WERI-Rb-1 (cell line): Measurements from ENCODE around the gene ACIN1.
"Not testable (repeated sequence)": the region's sequence is repeated elsewhere in the genome, so short reads cannot be mapped to it uniquely, and the experiment has no call there.

ENCODE experiments used
- DNase-seq: peaks from one replicate; pipeline ENCODE4 v3.0.0-alpha.2; 2020
- H3K27ac ChIP-seq: fragments of 250-450 bp; sonication (Bioruptor Pico); 2 replicates; pipeline ENCODE4 v1.5.1; 2020; ENCODE audit warnings: mild to moderate bottlenecking, moderate library complexity
- H3K27me3 ChIP-seq: fragments of 250-450 bp; sonication (Bioruptor Pico); 2 replicates; pipeline ENCODE4 v1.5.1; 2021; ENCODE audit warnings: mild to moderate bottlenecking, low read depth, moderate library complexity; ENCODE audit not compliant: insufficient read depth, severe bottlenecking
- H3K36me3 ChIP-seq: fragments of 250-450 bp; sonication (Bioruptor Pico); 2 replicates; pipeline ENCODE4 v1.5.1; 2020; ENCODE audit warnings: mild to moderate bottlenecking, moderate library complexity
- H3K4me3 ChIP-seq: 2 replicates; pipeline ENCODE4 v1.5.1; 2011; ENCODE audit warnings: low read depth, mild to moderate bottlenecking, control low read depth, low read length
- H3K9me3 ChIP-seq: fragments of 250-450 bp; sonication (Bioruptor Pico); 2 replicates; pipeline ENCODE4 v1.5.1; 2021; ENCODE audit warnings: mild to moderate bottlenecking, moderate library complexity; ENCODE audit not compliant: severe bottlenecking
- CTCF ChIP-seq: IDR thresholded peaks from 2 replicates; pipeline ENCODE4 v1.5.1; 2011; ENCODE audit warnings: low read depth, mild to moderate bottlenecking, control low read depth, inconsistent platforms, low read length

Gene ACIN1

GRCh38 chr14:23113431-23114119, 18.6 kb upstream of the ACIN1 start:
- Histone ChIP-seq H3K36me3 (no peaks in the 10 kb centered on the region), H3K9me3 (peaks cover under 1% of the 10 kb centered on the region), H3K4me3 (no peak overlapping the region), H3K27me3 (peaks cover 16% of the 10 kb centered on the region), H3K27ac (no peak overlapping the region)
- DNase-seq, result no peak
- TF ChIP-seq CTCF, result no peak

- H3K36me3 ChIP-seq, result no peaks in the 10 kb centered on the region
- H3K4me3 ChIP-seq, result no peak overlapping the region
- peaks cover 3% of the 10 kb centered on the region for H3K9me3 ChIP-seq
- no peak for TF ChIP-seq CTCF
- H3K27me3 ChIP-seq, result peaks cover 16% of the 10 kb centered on the region
- no peak overlapping the region for H3K27ac ChIP-seq
- peak; percentile 34 for DNase-seq
Measured at GRCh38 chr14:23112359-23113178, 17.6 kb upstream of the ACIN1 start.

GRCh38 chr14:23110579-23111365, 15.8 kb upstream of the ACIN1 start:
- no peak for DNase-seq
- Histone ChIP-seq H3K9me3 (peaks cover 3% of the 10 kb centered on the region), H3K4me3 (no peak overlapping the region), H3K36me3 (no peaks in the 10 kb centered on the region), H3K27ac (no peak overlapping the region), H3K27me3 (peaks cover 16% of the 10 kb centered on the region)
- TF ChIP-seq CTCF, result no peak

- H3K4me3 ChIP-seq, result no peak overlapping the region
- DNase-seq, result no peak
- TF ChIP-seq CTCF, result no peak
Measured at GRCh38 chr14:23109769-23110168, 14.8 kb upstream of the ACIN1 start.

GRCh38 chr14:23108169-23108568, 13.2 kb upstream of the ACIN1 start:
- not testable (repeated sequence) for H3K4me3 ChIP-seq, H3K27ac ChIP-seq, H3K36me3 ChIP-seq, H3K9me3 ChIP-seq
- H3K27me3 ChIP-seq, result peaks cover 16% of the 10 kb centered on the region
- peak; percentile 31 for DNase-seq

More at GRCh38 chr14:23109769-23110168, 14.8 kb upstream of the ACIN1 start:
- Histone ChIP-seq H3K9me3 (peaks cover 3% of the 10 kb centered on the region), H3K36me3 (no peaks in the 10 kb centered on the region), H3K27me3 (peaks cover 16% of the 10 kb centered on the region), H3K27ac (no peak overlapping the region)

GRCh38 chr14:23107620-23108019, 12.7 kb upstream of the ACIN1 start:
- not testable (repeated sequence) for H3K9me3 ChIP-seq, H3K4me3 ChIP-seq, H3K36me3 ChIP-seq, DNase-seq, H3K27ac ChIP-seq
- peaks cover 14% of the 10 kb centered on the region for H3K27me3 ChIP-seq
